ENCODE data around the gene CACNB4.

GRCh38 chr2:151973901-151974199 lies 125.0 kb downstream of the CACNB4 start:
- TF ChIP-seq, protein P1, sequence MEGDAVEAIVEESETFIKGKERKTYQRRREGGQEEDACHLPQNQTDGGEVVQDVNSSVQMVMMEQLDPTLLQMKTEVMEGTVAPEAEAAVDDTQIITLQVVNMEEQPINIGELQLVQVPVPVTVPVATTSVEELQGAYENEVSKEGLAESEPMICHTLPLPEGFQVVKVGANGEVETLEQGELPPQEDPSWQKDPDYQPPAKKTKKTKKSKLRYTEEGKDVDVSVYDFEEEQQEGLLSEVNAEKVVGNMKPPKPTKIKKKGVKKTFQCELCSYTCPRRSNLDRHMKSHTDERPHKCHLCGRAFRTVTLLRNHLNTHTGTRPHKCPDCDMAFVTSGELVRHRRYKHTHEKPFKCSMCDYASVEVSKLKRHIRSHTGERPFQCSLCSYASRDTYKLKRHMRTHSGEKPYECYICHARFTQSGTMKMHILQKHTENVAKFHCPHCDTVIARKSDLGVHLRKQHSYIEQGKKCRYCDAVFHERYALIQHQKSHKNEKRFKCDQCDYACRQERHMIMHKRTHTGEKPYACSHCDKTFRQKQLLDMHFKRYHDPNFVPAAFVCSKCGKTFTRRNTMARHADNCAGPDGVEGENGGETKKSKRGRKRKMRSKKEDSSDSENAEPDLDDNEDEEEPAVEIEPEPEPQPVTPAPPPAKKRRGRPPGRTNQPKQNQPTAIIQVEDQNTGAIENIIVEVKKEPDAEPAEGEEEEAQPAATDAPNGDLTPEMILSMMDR (IDR thresholded peaks at IDR 0.05; ENCODE audit: low read length) = no peak
- no peak for TF ChIP-seq EZH2 (IDR thresholded peaks at IDR 0.05; ENCODE audit: borderline replicate concordance, low read length)
